ENCODE measurements around the gene CLDN19. TPM values are rescaled to one million over a fixed set of nuclear protein-coding genes. Genes with fewer than 3 reads are reported as not detected.

CLDN19 gene
- total RNA-seq, 1 experiment from 2014 or later = not detected

DNA sequence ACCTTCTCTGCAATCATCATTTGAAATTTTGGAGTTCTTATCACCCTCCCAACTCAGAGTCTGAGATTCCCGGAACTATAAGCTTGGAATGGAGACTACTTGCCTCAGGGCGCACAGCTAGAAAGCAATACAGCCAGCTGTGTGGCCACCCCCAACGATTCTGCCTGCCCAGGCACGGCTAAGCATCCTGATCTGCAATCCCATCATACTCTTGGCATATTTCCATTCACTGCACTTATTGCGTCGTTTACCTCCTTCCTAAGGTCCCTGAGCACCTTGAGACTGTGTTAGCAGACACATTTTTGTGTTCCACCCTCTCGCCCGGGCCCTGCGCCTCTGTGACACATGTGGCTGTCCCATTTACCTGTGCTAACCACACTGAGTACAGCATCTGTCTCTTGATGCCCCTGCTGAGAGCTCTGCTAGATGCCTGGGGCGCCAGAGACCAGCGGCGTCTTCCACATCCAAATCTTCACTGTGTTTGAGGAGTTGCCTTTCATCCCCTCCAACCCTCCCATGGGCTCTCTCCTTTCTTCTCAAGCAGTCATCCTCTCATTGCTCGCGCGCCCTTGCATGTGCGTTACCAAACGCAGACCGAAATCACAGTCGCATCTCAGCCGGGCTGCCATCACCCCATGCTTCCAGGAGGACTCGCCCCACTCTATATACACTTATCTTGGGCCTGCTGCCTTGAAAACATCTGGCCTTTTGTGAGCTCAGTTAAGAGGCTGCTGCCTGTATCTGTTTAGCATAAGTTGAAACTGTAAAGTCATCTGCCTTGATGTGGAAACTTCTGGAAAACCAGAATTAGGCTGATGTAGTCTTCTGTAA, 3.5 kb upstream of the CLDN19 start:
- Histone ChIP-seq H2AFZ (ENCODE audit: low read depth, low read length, poor library complexity, severe bottlenecking) (no peak overlapping the region), H3K4me2 (ENCODE audit: low read length) (no peak overlapping the region), H4K20me1 (ENCODE audit: insufficient read depth) (no peaks in the 10 kb centered on the region), H3K9me3 (ENCODE audit: control insufficient read depth in 1 of 2, insufficient read depth in 1 of 2, low read depth in 1 of 2, low read length in 2 of 2) (no peaks in the 10 kb centered on the region), H3K79me2 (ENCODE audit: insufficient read depth, low read length) (no peaks in the 10 kb centered on the region), H3K36me3 (ENCODE audit: control insufficient read depth in 1 of 2, insufficient read depth in 2 of 2, low read length in 2 of 2) (no peaks in the 10 kb centered on the region), H3K9ac (ENCODE audit: low read length) (no peak overlapping the region), H3K4me3 (replicated peaks in 1 of 2; ENCODE audit: low read depth in 1 of 2, low read length in 2 of 2) (no peak overlapping the region), H3K27me3 (ENCODE audit: insufficient read depth, low read length) (no peaks in the 10 kb centered on the region), H3K4me1 (ENCODE audit: control insufficient read depth in 1 of 2, insufficient read depth in 2 of 2, low read length in 2 of 2) (no peaks in the 10 kb centered on the region), H3K27ac (ENCODE audit: low read depth, low read length) (no peak overlapping the region), H3K9me2 (ENCODE audit: insufficient read depth) (no peaks in the 10 kb centered on the region)
- RAD21 ChIA-PET (ENCODE audit: low non-redundant PET in 1 of 2, low total read pairs in 2 of 2, uncharacterized antibody in 2 of 2, unreplicated experiment in 2 of 2) = no interaction called here
- TF ChIP-seq ZNF274 (IDR thresholded peaks at IDR 0.05; ENCODE audit: low read depth, low read length) (no peak), FOSL1 (IDR thresholded peaks at IDR 0.05; ENCODE audit: low read depth) (no peak), EZH2 (IDR thresholded peaks at IDR 0.05) (no peak), YY1 (IDR thresholded peaks at IDR 0.05; ENCODE audit: extremely low read depth, insufficient replicate concordance, low read depth, low read length) (no peak), CEBPB (IDR thresholded peaks at IDR 0.05; ENCODE audit: low read depth) (no peak), TCF7L2 (IDR thresholded peaks at IDR 0.05; ENCODE audit: borderline replicate concordance, extremely low read depth, insufficient read depth, insufficient read length) (no peak), JUND (IDR thresholded peaks at IDR 0.05) (no peak), POLR2A (IDR thresholded peaks at IDR 0.05; ENCODE audit: borderline replicate concordance, extremely low read depth, insufficient read depth, insufficient read length) (no peak), SRF (IDR thresholded peaks at IDR 0.05; ENCODE audit: low read depth) (no peak), EZH2phosphoT487 (IDR thresholded peaks at IDR 0.05; ENCODE audit: borderline replicate concordance) (no peak), POLR2AphosphoS5 (IDR thresholded peaks at IDR 0.05; ENCODE audit: low read depth, low read length) (no peak), EGR1 (IDR thresholded peaks at IDR 0.05; ENCODE audit: low read depth) (no peak), SIN3A (IDR thresholded peaks at IDR 0.05; ENCODE audit: low read depth) (no peak)
- TF ChIP-seq, protein P1, sequence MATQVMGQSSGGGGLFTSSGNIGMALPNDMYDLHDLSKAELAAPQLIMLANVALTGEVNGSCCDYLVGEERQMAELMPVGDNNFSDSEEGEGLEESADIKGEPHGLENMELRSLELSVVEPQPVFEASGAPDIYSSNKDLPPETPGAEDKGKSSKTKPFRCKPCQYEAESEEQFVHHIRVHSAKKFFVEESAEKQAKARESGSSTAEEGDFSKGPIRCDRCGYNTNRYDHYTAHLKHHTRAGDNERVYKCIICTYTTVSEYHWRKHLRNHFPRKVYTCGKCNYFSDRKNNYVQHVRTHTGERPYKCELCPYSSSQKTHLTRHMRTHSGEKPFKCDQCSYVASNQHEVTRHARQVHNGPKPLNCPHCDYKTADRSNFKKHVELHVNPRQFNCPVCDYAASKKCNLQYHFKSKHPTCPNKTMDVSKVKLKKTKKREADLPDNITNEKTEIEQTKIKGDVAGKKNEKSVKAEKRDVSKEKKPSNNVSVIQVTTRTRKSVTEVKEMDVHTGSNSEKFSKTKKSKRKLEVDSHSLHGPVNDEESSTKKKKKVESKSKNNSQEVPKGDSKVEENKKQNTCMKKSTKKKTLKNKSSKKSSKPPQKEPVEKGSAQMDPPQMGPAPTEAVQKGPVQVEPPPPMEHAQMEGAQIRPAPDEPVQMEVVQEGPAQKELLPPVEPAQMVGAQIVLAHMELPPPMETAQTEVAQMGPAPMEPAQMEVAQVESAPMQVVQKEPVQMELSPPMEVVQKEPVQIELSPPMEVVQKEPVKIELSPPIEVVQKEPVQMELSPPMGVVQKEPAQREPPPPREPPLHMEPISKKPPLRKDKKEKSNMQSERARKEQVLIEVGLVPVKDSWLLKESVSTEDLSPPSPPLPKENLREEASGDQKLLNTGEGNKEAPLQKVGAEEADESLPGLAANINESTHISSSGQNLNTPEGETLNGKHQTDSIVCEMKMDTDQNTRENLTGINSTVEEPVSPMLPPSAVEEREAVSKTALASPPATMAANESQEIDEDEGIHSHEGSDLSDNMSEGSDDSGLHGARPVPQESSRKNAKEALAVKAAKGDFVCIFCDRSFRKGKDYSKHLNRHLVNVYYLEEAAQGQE (IDR thresholded peaks at IDR 0.05; ENCODE audit: low read depth) = no peak
- TF ChIP-seq, protein P2, sequence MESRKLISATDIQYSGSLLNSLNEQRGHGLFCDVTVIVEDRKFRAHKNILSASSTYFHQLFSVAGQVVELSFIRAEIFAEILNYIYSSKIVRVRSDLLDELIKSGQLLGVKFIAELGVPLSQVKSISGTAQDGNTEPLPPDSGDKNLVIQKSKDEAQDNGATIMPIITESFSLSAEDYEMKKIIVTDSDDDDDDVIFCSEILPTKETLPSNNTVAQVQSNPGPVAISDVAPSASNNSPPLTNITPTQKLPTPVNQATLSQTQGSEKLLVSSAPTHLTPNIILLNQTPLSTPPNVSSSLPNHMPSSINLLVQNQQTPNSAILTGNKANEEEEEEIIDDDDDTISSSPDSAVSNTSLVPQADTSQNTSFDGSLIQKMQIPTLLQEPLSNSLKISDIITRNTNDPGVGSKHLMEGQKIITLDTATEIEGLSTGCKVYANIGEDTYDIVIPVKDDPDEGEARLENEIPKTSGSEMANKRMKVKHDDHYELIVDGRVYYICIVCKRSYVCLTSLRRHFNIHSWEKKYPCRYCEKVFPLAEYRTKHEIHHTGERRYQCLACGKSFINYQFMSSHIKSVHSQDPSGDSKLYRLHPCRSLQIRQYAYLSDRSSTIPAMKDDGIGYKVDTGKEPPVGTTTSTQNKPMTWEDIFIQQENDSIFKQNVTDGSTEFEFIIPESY (IDR thresholded peaks at IDR 0.05; ENCODE audit: extremely low read depth, insufficient replicate concordance, low read length) = no peak
- BruUV-seq (replicated peaks) = no TSS peak
- DNase-seq (ENCODE audit: low read depth, low spot score) = no peak
- POLR2A ChIA-PET = no interaction called here
- no peak for ATAC-seq
- intact Hi-C loops (cut with micrococcal nuclease) = no loop called here
- CTCF ChIA-PET = interaction anchor here (1.0 kb wide), 1 partner anchor 330 kb away, joined by 3 read pairs; no protein-coding TSS in a partner anchor
